ENCODE data around the gene CDHR1.

DNA sequence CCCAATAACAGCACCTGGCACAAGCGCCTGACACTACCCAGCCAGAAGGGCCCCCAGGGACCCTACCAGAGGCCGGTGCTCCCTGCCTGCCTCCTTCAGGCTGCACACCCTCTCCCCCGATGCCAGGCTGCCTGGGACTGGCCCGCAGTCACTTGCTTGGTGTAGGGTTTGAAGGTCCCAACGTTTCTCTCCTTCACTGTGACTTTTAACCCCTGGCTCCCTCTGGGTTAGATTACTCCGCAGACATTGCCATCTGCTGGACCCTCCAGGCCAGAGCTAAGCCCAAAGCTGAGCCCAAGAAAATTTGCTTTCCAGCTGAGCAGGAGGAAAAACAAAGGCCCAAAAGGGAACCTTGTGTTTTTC is 6.9 kb downstream of the CDHR1 start:
- TF ChIP-seq CTCF (conservative IDR thresholded peaks at IDR 0.05) (no peak), ZFX (IDR thresholded peaks at IDR 0.05) (no peak)
